HepG2 (cell line): ENCODE measurements around the gene APOL2. TPM values are rescaled to one million over a fixed set of nuclear protein-coding genes. Genes with fewer than 3 reads are reported as not detected.

ENCODE experiments used
- EED ChIP-seq: sonication (generic); formaldehyde crosslinking; IDR thresholded peaks from 2 replicates; pipeline ENCODE4 v1.5.0; 2020; ENCODE audit warnings: mild to moderate bottlenecking, missing genetic modification reagents
- HNRNPK ChIP-seq: fragments of 200-400 bp; formaldehyde crosslinking; IDR thresholded peaks from 2 replicates; pipeline ENCODE4 v1.6.1; 2018; ENCODE audit warnings: low read length, low read depth, moderate library complexity, mild to moderate bottlenecking; ENCODE audit not compliant: poor library complexity, severe bottlenecking
- HOXA5 ChIP-seq: sonication (generic); formaldehyde crosslinking; IDR thresholded peaks from 2 replicates; pipeline ENCODE4 v1.4.0; 2020; ENCODE audit warnings: missing genetic modification reagents
- MIXL1 ChIP-seq: IDR thresholded peaks from 2 replicates; pipeline ENCODE4 v1.6.1; 2016
- NFKBIZ ChIP-seq: IDR thresholded peaks from 2 replicates; pipeline ENCODE4 v1.6.1; 2018; ENCODE audit warnings: missing genetic modification reagents, missing compliant biosample characterization
- RARA ChIP-seq: IDR thresholded peaks from 2 replicates; pipeline ENCODE4 v1.6.1; 2016; ENCODE audit warnings: missing genetic modification reagents, missing compliant biosample characterization
- SIN3B ChIP-seq: fragments of 150-350 bp; IDR thresholded peaks from 2 replicates; pipeline ENCODE4 v1.6.1; 2014; ENCODE audit warnings: low read length
- SSRP1 ChIP-seq: IDR thresholded peaks from 2 replicates; pipeline ENCODE4 v1.6.1; 2016; ENCODE audit warnings: control low read depth
- ZEB1 ChIP-seq: IDR thresholded peaks from 2 replicates; pipeline ENCODE4 v1.6.1; 2012; ENCODE audit warnings: mild to moderate bottlenecking, low read depth, inconsistent platforms; ENCODE audit not compliant: insufficient replicate concordance
- ZFP90 ChIP-seq: sonication (generic); formaldehyde crosslinking; IDR thresholded peaks from 2 replicates; pipeline ENCODE4 v1.8.0; 2022; ENCODE audit warnings: missing genetic modification reagents, mild to moderate bottlenecking, inconsistent platforms, borderline replicate concordance
- ZFYVE20 ChIP-seq: sonication (generic); formaldehyde crosslinking; IDR thresholded peaks from 2 replicates; pipeline ENCODE4 v1.8.0; 2023; ENCODE audit warnings: low read depth, mild to moderate bottlenecking, moderate library complexity, missing genetic modification reagents, borderline replicate concordance
- ZNF296 ChIP-seq: sonication (generic); formaldehyde crosslinking; conservative IDR thresholded peaks from 2 replicates; pipeline ENCODE4 v1.5.0; 2020; ENCODE audit warnings: mild to moderate bottlenecking, missing genetic modification reagents
- polyA plus RNA-seq, 8 experiments: library from polyadenylated mRNA; depleted of rRNA in 3 of 8; stranded (reverse) in 7 of 8; unstranded in 1 of 8; fragments of >200 nt; fragmentation: Illumina TruSeq in 4 of 8; extraction: Trizol in 4 of 8; gene quantifications; 2 replicates each; pipeline versions ENCODE4 v1.2.1 to v1.2.3, GENCODE V29; 2011 to 2016; ENCODE audit warnings: low read depth in 4 of 8, missing spikeins in 1 of 8, mixed read lengths in 1 of 8; ENCODE audit not compliant: insufficient read depth in 1 of 8
- total RNA-seq, 5 experiments: library from RNA; depleted of rRNA; stranded (reverse); fragments of >200 nt; fragmentation: Illumina TruSeq; extraction: Trizol; gene quantifications; 2 replicates each; pipeline ENCODE4 v1.2.3, GENCODE V29; 2016; ENCODE audit warnings: low read depth in 1 of 5
- TF ChIP-seq, protein P1 (sequence below): IDR thresholded peaks from 2 replicates; pipeline ENCODE4 v1.6.1; 2016; ENCODE audit warnings: missing compliant biosample characterization, missing genetic modification reagents, borderline replicate concordance
- TF ChIP-seq, protein P2 (sequence below), 2 experiments: sonication (generic) in 1 of 2; formaldehyde crosslinking in 1 of 2; IDR thresholded peaks; 2 replicates each; pipeline versions ENCODE4 v1.4.0 to v1.6.1; 2016 to 2020; ENCODE audit warnings: borderline replicate concordance in 1 of 2, low read depth in 1 of 2, mild to moderate bottlenecking in 1 of 2, missing genetic modification reagents in 1 of 2
- TF ChIP-seq, protein P3 (sequence below): sonication (generic); formaldehyde crosslinking; IDR thresholded peaks from 2 replicates; pipeline ENCODE4 v1.4.0; 2020; ENCODE audit warnings: missing genetic modification reagents, borderline replicate concordance
- TF ChIP-seq, protein P4 (sequence below): sonication (generic); formaldehyde crosslinking; IDR thresholded peaks from 2 replicates; pipeline ENCODE4 v1.5.0; 2020; ENCODE audit warnings: missing genetic modification reagents

APOL2 gene
- total and polyA plus RNA-seq, 2 of the 13 experiments (the other 11 are each of a cell fraction or from before 2014, with no cell fraction given), result 28.7 to 51.2 TPM

DNA sequence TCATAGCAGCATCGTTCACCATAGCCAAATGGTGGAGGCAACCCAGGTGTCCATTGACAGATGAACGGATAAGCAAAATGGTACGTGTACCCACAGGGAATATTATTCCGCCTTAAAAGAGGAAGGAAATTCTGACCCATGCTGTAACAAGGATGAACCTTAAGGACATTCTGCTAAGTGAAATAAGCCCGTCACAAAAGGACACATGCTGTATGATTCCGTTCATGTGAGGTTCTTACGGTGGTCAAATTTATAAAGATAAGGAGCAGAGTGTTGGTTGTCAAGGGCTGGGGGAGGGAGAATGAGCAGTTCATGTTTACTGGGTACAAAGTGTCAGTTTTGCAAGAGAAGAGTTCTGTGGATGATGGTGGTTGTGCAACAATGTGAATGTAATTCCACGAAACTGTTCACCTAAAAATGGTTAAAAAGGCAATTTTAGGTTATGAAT, 39.9 kb upstream of the APOL2 start (continued):
- TF ChIP-seq HOXA5 (CRISPR knock-in tag) (0 out of 2 replicates have a peak, but pooled peaks have one; percentile 28), EED (CRISPR knock-in tag) (no peak), HNRNPK (peak; percentile 21), ZFP90 (CRISPR knock-in tag) (no peak), ZEB1 (peak; percentile 39), MIXL1 (CRISPR knock-in tag) (peak; percentile 76; the same call in 1 of the 2 replicates), RARA (CRISPR knock-in tag) (peak; percentile 78), ZFYVE20 (CRISPR knock-in tag) (no peak), NFKBIZ (CRISPR knock-in tag) (no peak), ZNF296 (no peak), SIN3B (no peak), SSRP1 (0 out of 2 replicates have a peak, but pooled peaks have one; percentile 28)
- TF ChIP-seq, protein P1, sequence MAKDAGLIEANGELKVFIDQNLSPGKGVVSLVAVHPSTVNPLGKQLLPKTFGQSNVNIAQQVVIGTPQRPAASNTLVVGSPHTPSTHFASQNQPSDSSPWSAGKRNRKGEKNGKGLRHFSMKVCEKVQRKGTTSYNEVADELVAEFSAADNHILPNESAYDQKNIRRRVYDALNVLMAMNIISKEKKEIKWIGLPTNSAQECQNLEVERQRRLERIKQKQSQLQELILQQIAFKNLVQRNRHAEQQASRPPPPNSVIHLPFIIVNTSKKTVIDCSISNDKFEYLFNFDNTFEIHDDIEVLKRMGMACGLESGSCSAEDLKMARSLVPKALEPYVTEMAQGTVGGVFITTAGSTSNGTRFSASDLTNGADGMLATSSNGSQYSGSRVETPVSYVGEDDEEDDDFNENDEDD (CRISPR knock-in tag), result no peak; the same call in 1 of the 2 replicates
- TF ChIP-seq, protein P2, sequence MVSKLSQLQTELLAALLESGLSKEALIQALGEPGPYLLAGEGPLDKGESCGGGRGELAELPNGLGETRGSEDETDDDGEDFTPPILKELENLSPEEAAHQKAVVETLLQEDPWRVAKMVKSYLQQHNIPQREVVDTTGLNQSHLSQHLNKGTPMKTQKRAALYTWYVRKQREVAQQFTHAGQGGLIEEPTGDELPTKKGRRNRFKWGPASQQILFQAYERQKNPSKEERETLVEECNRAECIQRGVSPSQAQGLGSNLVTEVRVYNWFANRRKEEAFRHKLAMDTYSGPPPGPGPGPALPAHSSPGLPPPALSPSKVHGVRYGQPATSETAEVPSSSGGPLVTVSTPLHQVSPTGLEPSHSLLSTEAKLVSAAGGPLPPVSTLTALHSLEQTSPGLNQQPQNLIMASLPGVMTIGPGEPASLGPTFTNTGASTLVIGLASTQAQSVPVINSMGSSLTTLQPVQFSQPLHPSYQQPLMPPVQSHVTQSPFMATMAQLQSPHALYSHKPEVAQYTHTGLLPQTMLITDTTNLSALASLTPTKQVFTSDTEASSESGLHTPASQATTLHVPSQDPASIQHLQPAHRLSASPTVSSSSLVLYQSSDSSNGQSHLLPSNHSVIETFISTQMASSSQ (IDR thresholded peaks at IDR 0.05; ENCODE audit: low read depth), result peak; percentile 61; the same call in 1 of the 2 replicates
- TF ChIP-seq, protein P2 (CRISPR knock-in tag; IDR thresholded peaks at IDR 0.05; ENCODE audit: borderline replicate concordance), result peak; percentile 38; the same call in 1 of the 2 replicates
- TF ChIP-seq, protein P3, sequence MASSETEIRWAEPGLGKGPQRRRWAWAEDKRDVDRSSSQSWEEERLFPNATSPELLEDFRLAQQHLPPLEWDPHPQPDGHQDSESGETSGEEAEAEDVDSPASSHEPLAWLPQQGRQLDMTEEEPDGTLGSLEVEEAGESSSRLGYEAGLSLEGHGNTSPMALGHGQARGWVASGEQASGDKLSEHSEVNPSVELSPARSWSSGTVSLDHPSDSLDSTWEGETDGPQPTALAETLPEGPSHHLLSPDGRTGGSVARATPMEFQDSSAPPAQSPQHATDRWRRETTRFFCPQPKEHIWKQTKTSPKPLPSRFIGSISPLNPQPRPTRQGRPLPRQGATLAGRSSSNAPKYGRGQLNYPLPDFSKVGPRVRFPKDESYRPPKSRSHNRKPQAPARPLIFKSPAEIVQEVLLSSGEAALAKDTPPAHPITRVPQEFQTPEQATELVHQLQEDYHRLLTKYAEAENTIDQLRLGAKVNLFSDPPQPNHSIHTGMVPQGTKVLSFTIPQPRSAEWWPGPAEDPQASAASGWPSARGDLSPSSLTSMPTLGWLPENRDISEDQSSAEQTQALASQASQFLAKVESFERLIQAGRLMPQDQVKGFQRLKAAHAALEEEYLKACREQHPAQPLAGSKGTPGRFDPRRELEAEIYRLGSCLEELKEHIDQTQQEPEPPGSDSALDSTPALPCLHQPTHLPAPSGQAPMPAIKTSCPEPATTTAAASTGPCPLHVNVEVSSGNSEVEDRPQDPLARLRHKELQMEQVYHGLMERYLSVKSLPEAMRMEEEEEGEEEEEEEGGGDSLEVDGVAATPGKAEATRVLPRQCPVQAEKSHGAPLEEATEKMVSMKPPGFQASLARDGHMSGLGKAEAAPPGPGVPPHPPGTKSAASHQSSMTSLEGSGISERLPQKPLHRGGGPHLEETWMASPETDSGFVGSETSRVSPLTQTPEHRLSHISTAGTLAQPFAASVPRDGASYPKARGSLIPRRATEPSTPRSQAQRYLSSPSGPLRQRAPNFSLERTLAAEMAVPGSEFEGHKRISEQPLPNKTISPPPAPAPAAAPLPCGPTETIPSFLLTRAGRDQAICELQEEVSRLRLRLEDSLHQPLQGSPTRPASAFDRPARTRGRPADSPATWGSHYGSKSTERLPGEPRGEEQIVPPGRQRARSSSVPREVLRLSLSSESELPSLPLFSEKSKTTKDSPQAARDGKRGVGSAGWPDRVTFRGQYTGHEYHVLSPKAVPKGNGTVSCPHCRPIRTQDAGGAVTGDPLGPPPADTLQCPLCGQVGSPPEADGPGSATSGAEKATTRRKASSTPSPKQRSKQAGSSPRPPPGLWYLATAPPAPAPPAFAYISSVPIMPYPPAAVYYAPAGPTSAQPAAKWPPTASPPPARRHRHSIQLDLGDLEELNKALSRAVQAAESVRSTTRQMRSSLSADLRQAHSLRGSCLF, result no peak
- TF ChIP-seq, protein P4, sequence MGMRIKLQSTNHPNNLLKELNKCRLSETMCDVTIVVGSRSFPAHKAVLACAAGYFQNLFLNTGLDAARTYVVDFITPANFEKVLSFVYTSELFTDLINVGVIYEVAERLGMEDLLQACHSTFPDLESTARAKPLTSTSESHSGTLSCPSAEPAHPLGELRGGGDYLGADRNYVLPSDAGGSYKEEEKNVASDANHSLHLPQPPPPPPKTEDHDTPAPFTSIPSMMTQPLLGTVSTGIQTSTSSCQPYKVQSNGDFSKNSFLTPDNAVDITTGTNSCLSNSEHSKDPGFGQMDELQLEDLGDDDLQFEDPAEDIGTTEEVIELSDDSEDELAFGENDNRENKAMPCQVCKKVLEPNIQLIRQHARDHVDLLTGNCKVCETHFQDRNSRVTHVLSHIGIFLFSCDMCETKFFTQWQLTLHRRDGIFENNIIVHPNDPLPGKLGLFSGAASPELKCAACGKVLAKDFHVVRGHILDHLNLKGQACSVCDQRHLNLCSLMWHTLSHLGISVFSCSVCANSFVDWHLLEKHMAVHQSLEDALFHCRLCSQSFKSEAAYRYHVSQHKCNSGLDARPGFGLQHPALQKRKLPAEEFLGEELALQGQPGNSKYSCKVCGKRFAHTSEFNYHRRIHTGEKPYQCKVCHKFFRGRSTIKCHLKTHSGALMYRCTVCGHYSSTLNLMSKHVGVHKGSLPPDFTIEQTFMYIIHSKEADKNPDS, result no peak
